Neuron (in vitro differentiated cells): ENCODE results near the gene DTX2.
"Not testable (repeated sequence)": the region's sequence is repeated elsewhere in the genome, so short reads cannot be mapped to it uniquely, and the experiment has no call there.

Experiments
- H2AFZ ChIP-seq: one replicate; pipeline ENCODE4 v1.6.1; 2013; ENCODE audit warnings: low read depth, mild to moderate bottlenecking, inconsistent platforms, low read length, moderate library complexity
- H3K27me3 ChIP-seq: one replicate; pipeline ENCODE4 v1.6.1; 2013; ENCODE audit warnings: low read length; ENCODE audit not compliant: insufficient read depth
- H3K36me3 ChIP-seq: one replicate; pipeline ENCODE4 v1.6.1; 2013; ENCODE audit warnings: low read length; ENCODE audit not compliant: insufficient read depth
- H3K4me1 ChIP-seq: one replicate; pipeline ENCODE4 v1.6.1; 2013; ENCODE audit warnings: low read length; ENCODE audit not compliant: insufficient read depth
- H3K4me3 ChIP-seq: 2 replicates; pipeline ENCODE4 v1.5.1; 2013; ENCODE audit warnings: mild to moderate bottlenecking, low read length, moderate library complexity
- H3K9me3 ChIP-seq: one replicate; pipeline ENCODE4 v1.6.1; 2013; ENCODE audit warnings: low read length

DTX2 gene

DNA sequence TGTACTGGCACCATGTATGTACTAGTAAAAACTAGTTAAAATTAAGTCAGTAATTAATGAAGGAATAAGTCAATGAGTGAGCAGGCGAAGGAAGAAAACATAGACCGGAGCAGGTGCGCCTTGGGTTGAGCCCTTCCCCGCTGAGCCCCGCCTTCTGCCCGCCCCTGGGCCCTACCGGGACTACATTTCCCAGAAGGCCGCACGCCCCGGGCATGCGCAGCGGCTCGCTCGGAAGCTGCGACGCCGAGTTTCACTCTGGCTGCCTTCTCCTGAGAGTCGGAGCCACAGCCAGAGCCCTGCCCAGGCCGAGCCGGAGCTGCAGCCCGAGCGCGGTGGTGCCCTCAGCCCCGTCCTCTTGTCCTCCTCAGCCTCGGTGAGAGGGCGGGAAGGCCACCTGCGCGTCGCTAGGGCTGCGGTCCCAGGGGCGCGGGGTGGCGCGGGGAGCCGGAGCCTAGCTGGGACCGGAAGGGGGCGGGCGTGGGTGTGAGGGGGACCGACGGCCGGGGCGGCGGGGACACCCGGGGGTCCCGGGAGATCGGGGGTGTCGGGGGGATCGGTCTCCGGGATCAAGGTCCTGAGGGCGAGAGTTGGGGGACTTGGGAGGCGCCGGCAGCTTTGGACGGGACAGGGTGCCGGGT lies at the start of gene DTX2:
Gene DTX2, plus strand, starts transcription at position 246 of the 638 bp plus-strand sequence. CDS start 18,801 bp downstream, outside the sequence.
- not testable (repeated sequence) for H2AFZ ChIP-seq, H3K9me3 ChIP-seq, H3K27me3 ChIP-seq, H3K4me1 ChIP-seq, H3K36me3 ChIP-seq
- peak within 1 kb of the TSS; percentile 46 for H3K4me3 ChIP-seq

GRCh38 chr7:76412249-76412648 lies 49.3 kb upstream of the DTX2 start:
- Histone ChIP-seq H3K9me3 (no peaks in the 10 kb centered on the region), H3K4me1 (no peaks in the 10 kb centered on the region), H3K27me3 (no peaks in the 10 kb centered on the region), H2AFZ (no peak overlapping the region), H3K4me3 (no peak overlapping the region), H3K36me3 (no peaks in the 10 kb centered on the region)

DNA sequence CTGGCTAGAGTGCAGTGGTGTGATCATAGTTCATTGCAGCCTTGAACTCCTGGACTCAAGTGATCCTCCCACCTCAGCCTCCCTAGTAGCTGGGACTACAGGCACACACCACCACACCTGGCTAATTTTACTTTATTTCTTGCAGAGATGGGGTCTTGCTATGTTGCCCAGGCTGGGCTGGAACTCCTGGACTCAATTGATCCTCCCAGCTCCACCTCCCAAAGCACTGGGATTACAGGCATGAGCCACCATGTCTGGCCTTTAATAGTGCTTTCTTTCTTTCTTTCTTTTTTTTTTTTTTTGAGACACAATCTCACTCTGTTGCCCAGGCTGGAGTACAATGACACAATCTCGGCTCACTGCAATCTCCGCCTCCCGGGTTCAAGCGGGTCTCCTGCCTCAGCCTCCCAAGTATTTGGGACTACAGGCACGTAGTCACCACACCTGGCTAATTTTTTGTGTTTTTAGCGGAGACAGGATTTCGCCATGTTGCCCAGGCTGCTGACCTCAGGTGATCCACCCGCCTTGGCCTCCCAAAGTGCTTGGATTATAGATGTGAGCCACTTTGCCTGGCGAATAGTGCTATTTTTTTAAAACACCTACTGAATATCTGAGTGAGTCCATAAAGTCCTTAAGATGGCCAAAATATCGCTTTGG lies 43.7 kb upstream of the DTX2 start:
- not testable (repeated sequence) for H3K4me3 ChIP-seq, H3K9me3 ChIP-seq, H3K4me1 ChIP-seq, H3K27me3 ChIP-seq, H3K36me3 ChIP-seq, H2AFZ ChIP-seq

GRCh38 chr7:76421097-76421496 lies 40.4 kb upstream of the DTX2 start:
- H3K36me3 ChIP-seq, H3K27me3 ChIP-seq, H3K4me3 ChIP-seq, H3K9me3 ChIP-seq, H3K4me1 ChIP-seq, H2AFZ ChIP-seq: not testable (repeated sequence)

DNA sequence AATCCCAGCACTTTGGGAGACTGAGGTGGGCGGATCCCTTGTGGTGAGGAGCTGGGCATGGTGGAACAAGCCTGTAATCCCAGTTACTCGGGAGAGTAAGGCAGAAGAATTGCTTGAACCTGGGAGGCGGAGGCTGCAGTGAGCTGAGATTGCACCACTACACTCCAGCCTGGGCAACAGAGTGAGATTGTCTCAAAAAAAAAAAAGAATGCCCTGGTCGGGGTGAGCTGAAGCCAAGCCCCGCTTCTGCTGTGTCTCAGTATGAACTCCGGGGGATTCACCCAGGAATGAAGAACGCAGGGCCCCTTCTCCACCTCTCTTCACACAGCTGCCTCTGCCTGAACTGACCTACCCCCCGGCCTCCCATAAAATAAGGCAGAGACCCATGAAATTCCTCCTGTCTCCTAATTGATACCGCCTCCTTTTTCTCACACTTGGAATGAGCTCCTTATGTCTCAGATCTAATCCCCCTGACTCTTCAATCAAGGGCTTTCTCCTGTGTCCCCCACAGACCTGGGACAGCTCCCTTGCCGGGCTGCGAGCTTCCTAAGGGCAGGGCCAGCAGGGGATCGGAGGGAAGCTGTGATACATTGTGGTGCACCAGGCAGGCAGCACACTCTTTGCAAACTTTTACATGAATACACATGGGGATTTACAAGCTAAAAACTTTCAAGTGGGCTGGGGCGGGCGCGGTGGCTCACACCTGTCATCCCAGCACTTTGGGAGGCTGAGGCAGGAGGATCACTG lies 37.7 kb upstream of the DTX2 start:
- H3K4me3 ChIP-seq = no peak overlapping the region
- H3K9me3 ChIP-seq = no peaks in the 10 kb centered on the region
- H3K27me3 ChIP-seq = peaks cover 3% of the 10 kb centered on the region
- H3K36me3 ChIP-seq = no peaks in the 10 kb centered on the region
- peaks cover 8% of the 10 kb centered on the region for H3K4me1 ChIP-seq
- H2AFZ ChIP-seq = no peak overlapping the region

DNA sequence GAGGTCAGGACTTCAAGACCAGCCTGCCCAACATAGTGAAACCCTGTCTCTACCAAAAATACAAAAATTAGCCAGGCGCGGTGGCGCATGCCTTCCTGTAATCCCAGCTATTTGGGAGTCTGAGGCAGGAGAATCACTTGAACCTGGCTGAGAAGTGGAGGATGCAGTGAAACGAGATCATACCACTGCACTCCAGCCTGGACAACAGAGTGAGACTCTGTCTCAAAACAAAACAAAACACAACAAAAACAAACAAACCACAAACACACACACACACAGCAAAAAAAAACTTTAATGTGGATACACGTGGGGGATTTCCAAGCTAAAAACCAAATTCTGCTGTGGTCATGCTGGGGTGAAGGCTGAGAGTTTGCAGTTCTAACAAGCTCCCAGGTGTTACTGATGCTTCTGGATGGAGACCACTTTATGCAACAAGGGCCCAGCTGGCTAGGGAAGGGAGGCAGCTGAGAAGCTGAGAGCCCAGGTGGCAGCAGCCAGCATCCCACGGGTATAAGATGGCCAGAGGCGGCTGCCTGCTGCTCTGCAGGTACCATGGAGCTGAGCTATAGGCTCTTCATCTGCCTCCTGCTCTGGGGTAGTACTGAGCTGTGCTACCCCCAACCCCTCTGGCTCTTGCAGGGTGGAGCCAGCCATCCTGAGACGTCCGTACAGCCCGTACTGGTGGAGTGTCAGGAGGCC lies 36.9 kb upstream of the DTX2 start, which contains the start of gene ZP3:
Gene ZP3, plus strand, starts transcription at position 538 of the 699 bp plus-strand sequence. Its CDS starts 15 bp downstream, at position 553.
- Histone ChIP-seq H3K36me3 (no peaks in the 10 kb centered on the region), H3K9me3 (no peaks in the 10 kb centered on the region), H2AFZ (no peak within 1 kb of the TSS), H3K27me3 (peaks cover 3% of the 10 kb centered on the region), H3K4me1 (peaks cover 8% of the 10 kb centered on the region), H3K4me3 (no peak within 1 kb of the TSS)

GRCh38 chr7:76425156-76425555 lies 36.4 kb upstream of the DTX2 start:
- Histone ChIP-seq H2AFZ (no peak overlapping the region), H3K4me3 (no peak overlapping the region), H3K4me1 (peaks cover 8% of the 10 kb centered on the region), H3K9me3 (no peaks in the 10 kb centered on the region), H3K36me3 (no peaks in the 10 kb centered on the region), H3K27me3 (peaks cover 3% of the 10 kb centered on the region)

- H3K4me3 ChIP-seq, H2AFZ ChIP-seq, H3K9me3 ChIP-seq, H3K4me1 ChIP-seq, H3K36me3 ChIP-seq, H3K27me3 ChIP-seq: not testable (repeated sequence)
Measured at GRCh38 chr7:76425558-76425957, 36.0 kb upstream of the DTX2 start.

- no peak overlapping the region for H2AFZ ChIP-seq
- no peaks in the 10 kb centered on the region for H3K36me3 ChIP-seq
- H3K4me3 ChIP-seq = no peak overlapping the region
- H3K27me3 ChIP-seq = peaks cover 3% of the 10 kb centered on the region
- H3K9me3 ChIP-seq = no peaks in the 10 kb centered on the region
- peaks cover 8% of the 10 kb centered on the region for H3K4me1 ChIP-seq
Measured at GRCh38 chr7:76426246-76426645, 35.3 kb upstream of the DTX2 start.

- H3K4me3 ChIP-seq = no peak overlapping the region
- H3K9me3 ChIP-seq = no peaks in the 10 kb centered on the region
- H3K36me3 ChIP-seq = no peaks in the 10 kb centered on the region
- peaks cover 8% of the 10 kb centered on the region for H3K4me1 ChIP-seq
- no peak overlapping the region for H2AFZ ChIP-seq
- peaks cover 3% of the 10 kb centered on the region for H3K27me3 ChIP-seq
Measured at GRCh38 chr7:76427635-76428034, 33.9 kb upstream of the DTX2 start.

DNA sequence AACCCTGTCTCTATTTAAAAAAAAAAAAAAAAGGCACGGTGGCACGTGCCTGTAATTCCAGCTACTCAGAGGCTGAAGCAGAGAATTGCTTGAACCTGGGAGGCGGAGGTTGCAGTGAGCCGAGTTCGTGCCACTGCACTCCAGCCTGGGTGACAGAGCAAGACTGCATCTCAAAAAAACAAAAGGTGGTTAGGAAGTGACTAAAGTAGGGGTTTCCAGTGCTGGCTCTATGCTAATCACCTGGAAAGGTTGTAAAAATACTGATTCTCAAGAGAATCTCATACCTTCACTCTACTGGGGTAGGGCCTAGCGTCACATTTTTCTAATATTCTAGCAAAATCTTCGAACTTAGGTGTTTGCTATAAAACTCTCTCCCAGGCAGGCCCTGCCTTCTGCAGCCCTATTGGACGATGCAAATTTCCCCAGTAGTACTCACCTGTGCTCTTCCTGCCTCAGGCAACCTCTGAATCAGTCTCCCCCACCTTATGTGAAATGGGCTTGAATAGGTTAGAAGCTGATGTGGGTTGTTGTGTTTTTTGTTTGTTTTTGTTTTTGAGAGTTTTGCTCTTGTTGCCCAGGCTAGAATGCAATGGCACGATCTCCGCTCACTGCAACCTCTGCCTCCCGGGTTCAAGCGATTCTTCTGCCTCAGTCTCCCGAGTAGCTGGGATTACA lies 33.2 kb upstream of the DTX2 start:
- H3K9me3 ChIP-seq = no peaks in the 10 kb centered on the region
- no peak overlapping the region for H2AFZ ChIP-seq
- H3K27me3 ChIP-seq = peaks cover 3% of the 10 kb centered on the region
- H3K4me1 ChIP-seq = peaks cover 4% of the 10 kb centered on the region
- no peak overlapping the region for H3K4me3 ChIP-seq
- H3K36me3 ChIP-seq = no peaks in the 10 kb centered on the region

DNA sequence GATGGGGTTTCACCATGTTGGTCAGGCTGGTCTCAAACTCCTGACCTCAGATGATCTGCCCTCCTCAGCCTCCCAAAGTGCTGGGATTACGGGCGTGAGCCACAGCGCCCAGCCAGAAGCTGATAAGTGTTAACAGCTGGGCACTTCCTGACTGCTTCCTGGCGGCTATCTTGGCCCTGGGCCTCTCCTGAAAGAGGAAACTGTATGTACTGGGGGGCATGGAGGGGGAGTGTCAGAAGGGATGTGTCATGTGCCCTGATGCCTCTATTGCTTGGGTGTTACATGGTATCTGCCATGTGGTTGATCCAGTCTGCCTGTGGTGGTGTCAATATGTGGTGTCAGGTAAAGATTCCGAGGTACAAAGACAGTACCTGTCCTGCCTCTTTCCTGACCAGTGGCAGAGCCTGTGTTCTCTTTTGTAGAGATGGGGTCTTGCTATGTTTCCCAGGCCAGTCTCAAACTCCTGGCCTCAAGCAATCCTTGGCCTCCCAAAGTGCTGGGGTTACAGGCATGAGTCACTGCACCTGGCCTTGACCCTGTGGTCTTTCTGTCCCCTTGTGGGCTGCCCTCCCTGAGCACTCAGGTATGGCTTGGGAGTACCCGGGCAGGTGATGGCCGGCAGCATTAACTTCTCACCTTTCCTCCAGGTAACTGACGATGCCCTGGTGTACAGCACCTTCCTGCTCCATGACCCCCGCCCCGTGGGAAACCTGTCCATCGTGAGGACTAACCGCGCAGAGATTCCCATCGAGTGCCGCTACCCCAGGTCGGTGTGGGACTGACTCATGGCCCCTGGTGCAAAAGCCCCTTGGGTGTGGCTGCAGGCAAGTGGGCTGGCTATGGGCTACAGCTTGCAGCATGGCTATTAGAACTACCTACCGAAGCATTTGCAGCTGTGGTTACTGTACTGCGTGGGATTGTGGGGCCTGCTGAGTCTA lies 32.4 kb upstream of the DTX2 start:
- no peak overlapping the region for H2AFZ ChIP-seq
- no peaks in the 10 kb centered on the region for H3K9me3 ChIP-seq
- H3K4me1 ChIP-seq = no peaks in the 10 kb centered on the region
- no peaks in the 10 kb centered on the region for H3K36me3 ChIP-seq
- H3K27me3 ChIP-seq = peaks cover 3% of the 10 kb centered on the region
- H3K4me3 ChIP-seq = no peak overlapping the region
